Measurements from ENCODE around the gene INF2. TPM values are rescaled to one million over a fixed set of nuclear protein-coding genes. Genes with fewer than 3 reads are reported as not detected.

INF2 gene
- polyA plus RNA-seq, 1 experiment, result 14.9 TPM

DNA sequence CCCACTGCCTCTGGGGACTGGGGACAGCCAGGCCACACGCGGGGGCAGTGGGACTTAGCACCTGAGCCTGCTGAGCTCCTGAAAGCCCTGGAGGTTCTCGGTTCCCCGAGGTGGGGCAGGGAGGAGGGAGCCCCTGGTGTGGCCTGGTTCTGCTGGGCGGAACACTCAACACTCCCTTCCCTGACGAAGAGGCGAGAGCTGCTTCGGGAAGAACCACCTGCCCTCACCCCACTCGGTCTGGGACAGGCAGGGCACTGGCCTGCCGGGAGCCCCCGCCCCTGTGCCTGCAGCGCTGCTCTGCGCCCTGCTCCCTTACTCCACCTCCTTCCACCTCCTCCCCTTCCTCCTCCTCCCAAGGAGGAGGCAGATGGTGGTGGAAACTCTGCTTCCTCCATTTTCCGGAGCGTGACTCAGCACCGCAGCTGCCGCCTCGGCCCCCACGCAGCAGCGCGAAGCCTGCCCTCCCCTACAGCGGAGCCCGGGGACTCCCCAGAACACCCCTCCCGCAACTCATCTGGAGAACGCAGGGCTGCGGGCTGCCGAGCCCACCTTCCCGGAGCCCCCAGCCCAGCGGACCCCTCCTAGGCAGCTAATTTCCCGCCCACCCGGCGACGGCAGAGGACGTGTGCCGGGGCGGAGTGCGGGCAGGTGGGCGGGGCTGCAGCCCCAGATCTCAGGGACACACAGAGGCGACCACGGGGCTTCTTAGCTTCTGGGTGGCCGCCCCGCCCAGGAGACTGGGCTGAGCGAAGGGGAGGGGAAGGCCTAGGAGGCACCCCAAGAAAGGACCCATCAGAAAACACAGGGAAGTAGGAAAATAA, 11.7 kb upstream of the INF2 start:
- ChIA-PET CTCF (interaction anchor here (0.6 to 1.2 kb wide), 5 partner anchors 12 to 867 kb away, joined by 3 to 6 read pairs (median 3); no protein-coding TSS in a partner anchor), POLR2A (interaction anchor here (0.6 to 1.7 kb wide), 3 partner anchors 12 to 20 kb away, joined by 3 to 9 read pairs (median 4); no protein-coding TSS in a partner anchor)
- H3K4me3 ChIP-seq (ENCODE audit: low read depth, low read length), result peak overlapping the region; percentile 60
- peak overlapping the region; percentile 95 for H3K27ac ChIP-seq (ENCODE audit: low read depth, low read length)
- DNase-seq (ENCODE audit: low read depth, low spot score), result peak; percentile 54
- H3K9me3 ChIP-seq (ENCODE audit: control insufficient read depth, insufficient read depth, low read length), result no peaks in the 10 kb centered on the region; the same call in 1 of the 2 replicates
- no peaks in the 10 kb centered on the region for H3K27me3 ChIP-seq (ENCODE audit: control insufficient read depth, insufficient read depth, low read length)
- no peak for TF ChIP-seq CTCF (IDR thresholded peaks at IDR 0.05; ENCODE audit: low read depth, low read length)

DNA sequence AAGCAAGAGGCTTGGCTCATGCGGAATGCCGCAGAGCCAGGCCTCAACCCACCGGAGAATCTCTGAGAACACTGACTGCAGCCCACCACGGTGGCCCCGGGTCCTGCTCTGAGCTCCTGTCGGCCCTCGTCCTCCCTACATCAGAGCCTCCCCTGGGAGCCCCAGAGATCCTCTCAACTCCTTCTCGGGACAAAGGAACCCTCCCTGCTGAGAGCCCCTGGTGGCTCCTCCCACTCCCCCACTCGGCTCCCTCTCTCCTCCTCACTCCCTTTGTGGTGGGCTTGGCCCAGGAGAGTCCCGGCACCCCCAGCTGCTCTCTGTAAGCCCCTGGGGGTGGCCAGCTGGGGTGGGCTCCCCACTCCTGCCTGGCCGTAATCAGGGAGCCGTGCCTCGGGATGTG, 11.1 kb upstream of the INF2 start:
- TF ChIP-seq CTCF (IDR thresholded peaks at IDR 0.05; ENCODE audit: low read depth, low read length), result no peak
- H3K27ac ChIP-seq (ENCODE audit: low read depth, low read length), result peak overlapping the region; percentile 95
- no peaks in the 10 kb centered on the region for H3K27me3 ChIP-seq (ENCODE audit: control insufficient read depth, insufficient read depth, low read length)
- POLR2A ChIA-PET, result interaction anchor here (1.4 to 1.7 kb wide), 2 partner anchors 12 to 13 kb away, joined by 4 to 9 read pairs; no protein-coding TSS in a partner anchor
- DNase-seq (ENCODE audit: low read depth, low spot score), result no peak
- CTCF ChIA-PET, result interaction anchor here (0.6 to 1.2 kb wide), 5 partner anchors 12 to 867 kb away, joined by 3 to 6 read pairs (median 3); no protein-coding TSS in a partner anchor
- H3K9me3 ChIP-seq (ENCODE audit: control insufficient read depth, insufficient read depth, low read length), result no peaks in the 10 kb centered on the region; the same call in 1 of the 2 replicates
- peak overlapping the region; percentile 60 for H3K4me3 ChIP-seq (ENCODE audit: low read depth, low read length)

DNA sequence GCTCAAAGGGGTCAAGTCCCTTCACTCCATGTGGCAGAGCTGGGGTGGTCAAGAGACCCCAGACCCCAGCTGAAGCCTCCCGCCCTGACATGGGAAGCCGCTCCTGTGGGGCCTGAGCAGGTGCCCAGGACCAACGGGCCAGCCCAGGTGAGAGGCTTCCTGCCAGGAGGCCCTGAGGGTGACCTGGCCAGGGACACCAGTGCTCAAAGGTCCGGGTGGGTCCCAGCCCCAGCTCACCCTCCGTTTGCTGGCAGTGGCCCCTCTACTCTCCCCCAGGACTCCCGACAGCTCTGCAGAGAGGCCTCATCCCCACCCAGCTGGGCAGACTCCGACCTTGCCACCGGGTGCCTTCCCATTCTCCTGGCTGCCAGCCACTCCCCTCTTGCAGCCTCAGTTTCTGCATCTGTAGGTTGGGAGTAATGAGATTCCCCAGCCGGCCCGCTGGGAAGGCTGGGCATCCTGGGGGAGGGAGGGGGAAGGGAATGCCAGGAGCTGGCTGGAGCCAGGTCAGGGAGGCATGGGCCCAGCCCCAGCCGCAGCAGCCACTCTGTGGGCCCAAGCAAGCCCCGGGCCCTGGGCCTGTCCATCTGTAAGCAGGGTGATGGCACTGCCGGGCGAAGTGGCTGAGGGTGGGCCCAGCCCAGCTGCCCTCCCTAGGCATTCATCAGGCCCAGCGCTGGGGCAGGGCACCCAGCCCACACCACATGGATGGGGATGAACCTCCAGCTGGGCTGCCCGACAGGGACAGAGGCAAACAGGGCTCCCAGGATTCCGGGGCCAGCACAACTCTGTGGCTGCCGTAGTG, 10.3 kb upstream of the INF2 start:
- CTCF ChIA-PET, result interaction anchor here (1.2 kb wide), 1 partner anchor 27 kb away, joined by 3 read pairs; no protein-coding TSS in a partner anchor
- peak overlapping the region; percentile 95 for H3K27ac ChIP-seq (ENCODE audit: low read depth, low read length)
- no peak overlapping the region for H3K4me3 ChIP-seq (ENCODE audit: low read depth, low read length)
- POLR2A ChIA-PET, result interaction anchor here (1.4 to 1.7 kb wide), 2 partner anchors 11 to 13 kb away, joined by 4 to 9 read pairs; no protein-coding TSS in a partner anchor
- no peak for TF ChIP-seq CTCF (IDR thresholded peaks at IDR 0.05; ENCODE audit: low read depth, low read length)
- no peak for DNase-seq (ENCODE audit: low read depth, low spot score)
- H3K9me3 ChIP-seq (ENCODE audit: control insufficient read depth, insufficient read depth, low read length), result peaks cover 1% of the 10 kb centered on the region; the same call in 1 of the 2 replicates
- H3K27me3 ChIP-seq (ENCODE audit: control insufficient read depth, insufficient read depth, low read length), result no peaks in the 10 kb centered on the region

GRCh38 chr14:104680056-104680805, 9.2 kb upstream of the INF2 start:
- H3K27ac ChIP-seq (ENCODE audit: low read depth, low read length), result peak overlapping the region; percentile 99
- DNase-seq (ENCODE audit: low read depth, low spot score), result no peak
- H3K4me3 ChIP-seq (ENCODE audit: low read depth, low read length), result 0 out of 2 replicates have a peak overlapping the region, but pooled peaks have one; percentile 13
- CTCF ChIA-PET, result no interaction called here
- no peak for TF ChIP-seq CTCF (IDR thresholded peaks at IDR 0.05; ENCODE audit: low read depth, low read length)
- H3K27me3 ChIP-seq (ENCODE audit: control insufficient read depth, insufficient read depth, low read length), result no peaks in the 10 kb centered on the region
- POLR2A ChIA-PET, result interaction anchor here (0.9 to 1.0 kb wide), 2 partner anchors 11 to 48 kb away, joined by 3 read pairs; no protein-coding TSS in a partner anchor
- peaks cover 6% of the 10 kb centered on the region for H3K9me3 ChIP-seq (ENCODE audit: control insufficient read depth, insufficient read depth, low read length)
